OCI-LY3 (cell line): ENCODE data around the gene INTS4.
"Not testable (repeated sequence)": the region's sequence is repeated elsewhere in the genome, so short reads cannot be mapped to it uniquely, and the experiment has no call there.

ENCODE experiments used
- H2AFZ ChIP-seq: fragments of 200-600, 300-600 bp; shearing (Covaris generic); 2 replicates; pipeline ENCODE4 v1.6.0; 2014; ENCODE audit warnings: antibody characterized with exemption, low read depth, low read length
- H3K27ac ChIP-seq: fragments of 200-600, 300-600 bp; sonication (generic); 2 replicates; pipeline ENCODE4 v1.5.1; 2014; ENCODE audit warnings: mild to moderate bottlenecking, low read length, moderate library complexity, mixed read lengths
- H3K27me3 ChIP-seq: fragments of 200-600, 300-600 bp; sonication (generic); 2 replicates; pipeline ENCODE4 v1.6.1; 2014; ENCODE audit warnings: low read depth, low read length, mixed read lengths
- H3K36me3 ChIP-seq: fragments of 200-600, 300-600 bp; sonication (generic); replicated peaks from 2 replicates; pipeline ENCODE3; 2014; ENCODE audit warnings: low read depth, low read length, mixed read lengths
- H3K4me1 ChIP-seq: fragments of 300-600, 200-600 bp; sonication (generic); 2 replicates; pipeline ENCODE4 v1.6.1; 2014; ENCODE audit warnings: low read length, mixed read lengths
- H3K4me2 ChIP-seq: fragments of 200-600, 300-600 bp; sonication (generic); 2 replicates; pipeline ENCODE4 v1.6.1; 2014; ENCODE audit warnings: low read length, mixed read lengths
- H3K4me3 ChIP-seq: fragments of 300-600, 200-600 bp; sonication (generic); 2 replicates; pipeline ENCODE4 v1.5.1; 2014; ENCODE audit warnings: antibody characterized with exemption, mild to moderate bottlenecking, low read length, moderate library complexity
- H3K79me2 ChIP-seq: fragments of 300-600, 200-600 bp; shearing (Covaris generic); 2 replicates; pipeline ENCODE4 v1.6.1; 2014; ENCODE audit warnings: mild to moderate bottlenecking, low read length, mixed read lengths
- H3K9ac ChIP-seq: fragments of 300-600, 200-600 bp; shearing (Covaris generic); 2 replicates; pipeline ENCODE4 v1.6.0; 2014; ENCODE audit warnings: mild to moderate bottlenecking, low read length, moderate library complexity
- H3K9me3 ChIP-seq: fragments of 200-600, 300-600 bp; shearing (Covaris generic); 2 replicates; pipeline ENCODE4 v1.6.1; 2014; ENCODE audit warnings: low read length, mixed read lengths; ENCODE audit not compliant: insufficient read depth
- H4K20me1 ChIP-seq: fragments of 200-600, 300-600 bp; sonication (generic); 2 replicates; pipeline ENCODE4 v1.6.1; 2016; ENCODE audit warnings: low read length, mixed read lengths; ENCODE audit not compliant: insufficient read depth
- EZH2phosphoT487 ChIP-seq: fragments of 200-600 bp; shearing (Covaris generic); IDR thresholded peaks from 2 replicates; pipeline ENCODE4 v1.6.1; 2018; ENCODE audit warnings: antibody characterized with exemption, mixed run types, low read depth
- TF ChIP-seq, protein P1 (sequence below): fragments of 200-600, 300-600 bp; sonication (generic); IDR thresholded peaks from 2 replicates; pipeline ENCODE4 v1.5.1; 2014; ENCODE audit warnings: antibody characterized with exemption, low read length, low read depth

The INTS4 gene

DNA sequence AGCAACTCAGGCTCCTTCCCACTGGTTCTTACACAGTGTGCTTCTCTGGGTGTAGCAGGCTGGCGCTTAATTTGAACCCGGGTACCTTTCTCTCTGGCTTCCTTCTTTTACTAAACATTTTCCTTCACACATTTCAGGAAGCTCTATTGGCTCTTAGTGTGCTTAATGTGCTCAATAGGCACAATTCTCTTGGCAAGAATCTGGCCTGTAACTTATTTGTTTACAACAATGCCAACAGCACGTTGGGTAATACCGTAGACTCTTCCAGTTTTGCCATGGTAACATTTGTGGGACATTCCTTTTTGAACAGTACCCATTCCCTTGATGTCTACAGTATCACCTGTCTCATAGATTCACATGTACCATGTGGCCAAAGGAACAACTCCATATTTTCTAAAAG is 125.7 kb downstream of the INTS4 start:
- H3K27ac ChIP-seq = no peak overlapping the region
- no peak overlapping the region for H3K4me3 ChIP-seq
- TF ChIP-seq EZH2phosphoT487 = no peak
- TF ChIP-seq, protein P1, sequence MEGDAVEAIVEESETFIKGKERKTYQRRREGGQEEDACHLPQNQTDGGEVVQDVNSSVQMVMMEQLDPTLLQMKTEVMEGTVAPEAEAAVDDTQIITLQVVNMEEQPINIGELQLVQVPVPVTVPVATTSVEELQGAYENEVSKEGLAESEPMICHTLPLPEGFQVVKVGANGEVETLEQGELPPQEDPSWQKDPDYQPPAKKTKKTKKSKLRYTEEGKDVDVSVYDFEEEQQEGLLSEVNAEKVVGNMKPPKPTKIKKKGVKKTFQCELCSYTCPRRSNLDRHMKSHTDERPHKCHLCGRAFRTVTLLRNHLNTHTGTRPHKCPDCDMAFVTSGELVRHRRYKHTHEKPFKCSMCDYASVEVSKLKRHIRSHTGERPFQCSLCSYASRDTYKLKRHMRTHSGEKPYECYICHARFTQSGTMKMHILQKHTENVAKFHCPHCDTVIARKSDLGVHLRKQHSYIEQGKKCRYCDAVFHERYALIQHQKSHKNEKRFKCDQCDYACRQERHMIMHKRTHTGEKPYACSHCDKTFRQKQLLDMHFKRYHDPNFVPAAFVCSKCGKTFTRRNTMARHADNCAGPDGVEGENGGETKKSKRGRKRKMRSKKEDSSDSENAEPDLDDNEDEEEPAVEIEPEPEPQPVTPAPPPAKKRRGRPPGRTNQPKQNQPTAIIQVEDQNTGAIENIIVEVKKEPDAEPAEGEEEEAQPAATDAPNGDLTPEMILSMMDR = no peak
- H3K4me1 ChIP-seq = no peaks in the 10 kb centered on the region
- no peaks in the 10 kb centered on the region for H3K9me3 ChIP-seq
- no peak overlapping the region for H3K4me2 ChIP-seq
- H3K79me2 ChIP-seq = no peaks in the 10 kb centered on the region
- no peak overlapping the region for H2AFZ ChIP-seq
- H4K20me1 ChIP-seq = no peaks in the 10 kb centered on the region
- no peak overlapping the region for H3K9ac ChIP-seq
- H3K27me3 ChIP-seq = no peaks in the 10 kb centered on the region
- H3K36me3 ChIP-seq = peaks cover 3% of the 10 kb centered on the region

DNA sequence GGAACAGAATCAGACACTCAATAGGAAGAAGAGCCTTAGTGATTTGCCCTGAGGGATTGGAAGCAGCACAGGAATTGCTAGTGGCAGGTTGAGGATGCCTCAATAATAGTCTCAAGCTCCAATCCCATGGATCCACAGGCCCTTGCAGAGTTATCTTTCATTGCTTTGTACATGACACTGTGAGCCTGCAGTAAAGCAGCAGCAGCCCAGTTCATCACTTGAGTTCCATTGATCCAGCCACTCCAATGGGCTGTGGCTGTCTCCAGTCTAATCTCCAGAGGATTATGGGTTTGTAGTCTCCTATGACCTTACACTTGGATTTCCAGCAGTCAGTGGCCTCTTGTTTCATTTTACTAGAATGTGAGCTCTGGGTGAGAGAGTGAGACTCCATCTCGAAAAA is 128.1 kb downstream of the INTS4 start:
- peaks cover 3% of the 10 kb centered on the region for H3K36me3 ChIP-seq
- H4K20me1 ChIP-seq = no peaks in the 10 kb centered on the region
- no peak overlapping the region for H3K9ac ChIP-seq
- no peaks in the 10 kb centered on the region for H3K9me3 ChIP-seq
- no peak overlapping the region for H3K27ac ChIP-seq
- no peaks in the 10 kb centered on the region for H3K79me2 ChIP-seq
- H3K27me3 ChIP-seq = no peaks in the 10 kb centered on the region
- H2AFZ ChIP-seq = no peak overlapping the region
- H3K4me3 ChIP-seq = no peak overlapping the region
- TF ChIP-seq, protein P1 = no peak
- no peak for TF ChIP-seq EZH2phosphoT487
- H3K4me2 ChIP-seq = no peak overlapping the region
- H3K4me1 ChIP-seq = no peaks in the 10 kb centered on the region

DNA sequence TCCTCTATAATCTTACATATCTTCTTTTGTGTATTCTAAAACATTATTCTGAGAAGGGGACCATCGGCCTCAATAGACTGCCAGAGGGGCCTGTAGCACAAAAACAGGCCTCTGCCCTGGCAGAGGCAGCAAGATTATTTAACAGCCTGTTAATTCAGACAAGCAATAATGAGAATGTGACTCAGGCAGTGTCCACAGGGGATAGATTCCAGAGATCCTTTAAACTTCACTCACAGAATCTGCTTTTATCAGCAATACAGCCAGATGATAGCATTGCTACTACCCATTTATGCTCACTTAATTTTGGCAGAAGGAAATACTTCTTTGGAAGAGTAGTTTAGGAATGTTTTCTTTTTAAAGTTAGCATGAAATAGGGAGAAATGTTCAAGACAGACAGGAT is 128.7 kb downstream of the INTS4 start:
- no peak overlapping the region for H3K4me2 ChIP-seq
- H3K4me3 ChIP-seq = no peak overlapping the region
- no peaks in the 10 kb centered on the region for H4K20me1 ChIP-seq
- no peaks in the 10 kb centered on the region for H3K79me2 ChIP-seq
- H3K27ac ChIP-seq = no peak overlapping the region
- H3K27me3 ChIP-seq = no peaks in the 10 kb centered on the region
- TF ChIP-seq, protein P1 = no peak
- TF ChIP-seq EZH2phosphoT487 = no peak
- no peak overlapping the region for H2AFZ ChIP-seq
- H3K9ac ChIP-seq = no peak overlapping the region
- no peaks in the 10 kb centered on the region for H3K4me1 ChIP-seq
- H3K9me3 ChIP-seq = no peaks in the 10 kb centered on the region
- peaks cover 3% of the 10 kb centered on the region for H3K36me3 ChIP-seq

DNA sequence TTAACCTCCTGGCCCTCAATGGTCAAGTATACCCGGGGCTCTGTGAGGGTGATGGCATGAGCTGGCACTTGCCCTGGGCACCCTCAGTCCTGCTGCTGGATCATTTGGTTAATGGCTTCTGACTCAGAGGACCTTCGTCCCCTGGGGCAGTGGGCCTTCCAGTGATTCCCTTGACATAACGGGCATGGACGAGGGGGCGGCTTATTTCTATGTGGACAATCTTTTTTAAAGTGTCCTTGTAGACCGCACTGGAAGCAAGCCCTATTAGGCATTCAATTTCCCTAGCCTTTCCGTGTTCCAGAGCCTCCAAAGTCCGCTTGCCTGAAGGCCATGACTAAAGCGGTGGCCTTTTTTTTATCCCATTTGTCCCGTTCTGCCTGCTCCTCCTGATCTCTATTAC is 133.0 kb downstream of the INTS4 start:
- H3K79me2 ChIP-seq, H3K27me3 ChIP-seq, H3K9me3 ChIP-seq, H2AFZ ChIP-seq, H3K4me2 ChIP-seq, H3K9ac ChIP-seq, H4K20me1 ChIP-seq, H3K27ac ChIP-seq, H3K4me3 ChIP-seq, H3K36me3 ChIP-seq, H3K4me1 ChIP-seq: not testable (repeated sequence)

DNA sequence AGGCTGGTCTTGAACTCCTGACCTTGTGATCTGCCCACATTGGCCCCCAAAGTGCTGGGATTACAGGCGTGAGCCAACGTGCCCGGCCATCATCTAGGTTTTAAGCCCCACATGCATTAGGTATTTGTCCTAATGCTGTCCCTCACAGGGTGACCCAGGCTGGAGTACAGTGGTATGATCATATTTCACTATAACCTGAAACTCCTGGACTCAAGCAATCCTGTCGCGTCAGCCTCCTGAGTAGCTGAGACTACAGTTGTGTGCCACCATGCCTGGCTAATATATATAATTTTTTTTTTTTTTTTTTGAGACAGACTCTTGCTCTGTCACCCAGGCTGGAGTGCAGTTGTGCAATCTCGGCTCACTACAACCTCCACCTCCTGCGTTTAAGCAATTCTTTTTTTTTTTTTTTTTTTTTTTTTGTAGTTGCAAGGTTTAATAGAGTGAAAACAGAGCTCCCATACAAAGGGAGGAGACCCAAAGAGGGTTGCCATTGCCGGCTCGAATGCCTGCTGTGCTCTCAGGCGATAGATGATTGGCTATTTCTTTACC is 136.5 kb downstream of the INTS4 start:
- not testable (repeated sequence) for H3K27me3 ChIP-seq, H3K4me1 ChIP-seq, H3K4me3 ChIP-seq, H3K79me2 ChIP-seq, H3K36me3 ChIP-seq, H4K20me1 ChIP-seq, H3K27ac ChIP-seq, H3K9ac ChIP-seq, H2AFZ ChIP-seq, H3K4me2 ChIP-seq
- H3K9me3 ChIP-seq = peaks cover 10% of the 10 kb centered on the region; the same call in 1 of the 2 replicates
